Erythroblast (primary cell): ENCODE results near the gene RSPH9.

Experiments
- GATA1 ChIP-seq: IDR thresholded peaks from 2 replicates; pipeline ENCODE4 v1.6.1; 2011; ENCODE audit warnings: low read depth, mild to moderate bottlenecking, control low read depth, low read length, moderate library complexity
- POLR2A ChIP-seq: IDR thresholded peaks from 2 replicates; pipeline ENCODE4 v1.6.1; 2011; ENCODE audit warnings: mild to moderate bottlenecking, low read length

GRCh38 chr6:43600595-43600994 lies 44.2 kb upstream of the RSPH9 start:
- no peak for TF ChIP-seq POLR2A
- TF ChIP-seq GATA1 = no peak
